ENCODE data around the gene DLG2.

- TF ChIP-seq CTCF (IDR thresholded peaks at IDR 0.05) (no peak), POLR2A (IDR thresholded peaks at IDR 0.05) (no peak)
Observed at GRCh38 chr11:84686716-84687115, 940.4 kb downstream of the DLG2 start.

Measured in sigmoid colon (tissue), 3 donors.